ENCODE measurements around the gene SAMD4B.

SAMD4B gene

GRCh38 chr19:39299404-39299803 lies 42.8 kb upstream of the SAMD4B start:
- no peak overlapping the region for H3K4me3 ChIP-seq (ENCODE audit: low read depth, low read length)
- TF ChIP-seq, protein P1, sequence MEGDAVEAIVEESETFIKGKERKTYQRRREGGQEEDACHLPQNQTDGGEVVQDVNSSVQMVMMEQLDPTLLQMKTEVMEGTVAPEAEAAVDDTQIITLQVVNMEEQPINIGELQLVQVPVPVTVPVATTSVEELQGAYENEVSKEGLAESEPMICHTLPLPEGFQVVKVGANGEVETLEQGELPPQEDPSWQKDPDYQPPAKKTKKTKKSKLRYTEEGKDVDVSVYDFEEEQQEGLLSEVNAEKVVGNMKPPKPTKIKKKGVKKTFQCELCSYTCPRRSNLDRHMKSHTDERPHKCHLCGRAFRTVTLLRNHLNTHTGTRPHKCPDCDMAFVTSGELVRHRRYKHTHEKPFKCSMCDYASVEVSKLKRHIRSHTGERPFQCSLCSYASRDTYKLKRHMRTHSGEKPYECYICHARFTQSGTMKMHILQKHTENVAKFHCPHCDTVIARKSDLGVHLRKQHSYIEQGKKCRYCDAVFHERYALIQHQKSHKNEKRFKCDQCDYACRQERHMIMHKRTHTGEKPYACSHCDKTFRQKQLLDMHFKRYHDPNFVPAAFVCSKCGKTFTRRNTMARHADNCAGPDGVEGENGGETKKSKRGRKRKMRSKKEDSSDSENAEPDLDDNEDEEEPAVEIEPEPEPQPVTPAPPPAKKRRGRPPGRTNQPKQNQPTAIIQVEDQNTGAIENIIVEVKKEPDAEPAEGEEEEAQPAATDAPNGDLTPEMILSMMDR (IDR thresholded peaks at IDR 0.05; ENCODE audit: low read depth, low read length, missing control alignments): no peak
- in situ Hi-C loops (cut with HindIII; ENCODE audit: low sequenced_read_pairs): no loop called here
- DNase-seq (ENCODE audit: low read depth): no peak

GRCh38 chr19:39299832-39300231 lies 42.4 kb upstream of the SAMD4B start:
- in situ Hi-C loops (cut with HindIII; ENCODE audit: low sequenced_read_pairs): no loop called here
- TF ChIP-seq, protein P1 (IDR thresholded peaks at IDR 0.05; ENCODE audit: low read depth, low read length, missing control alignments): no peak
- no peak for DNase-seq (ENCODE audit: low read depth)
- H3K4me3 ChIP-seq (ENCODE audit: low read depth, low read length): no peak overlapping the region

DNA sequence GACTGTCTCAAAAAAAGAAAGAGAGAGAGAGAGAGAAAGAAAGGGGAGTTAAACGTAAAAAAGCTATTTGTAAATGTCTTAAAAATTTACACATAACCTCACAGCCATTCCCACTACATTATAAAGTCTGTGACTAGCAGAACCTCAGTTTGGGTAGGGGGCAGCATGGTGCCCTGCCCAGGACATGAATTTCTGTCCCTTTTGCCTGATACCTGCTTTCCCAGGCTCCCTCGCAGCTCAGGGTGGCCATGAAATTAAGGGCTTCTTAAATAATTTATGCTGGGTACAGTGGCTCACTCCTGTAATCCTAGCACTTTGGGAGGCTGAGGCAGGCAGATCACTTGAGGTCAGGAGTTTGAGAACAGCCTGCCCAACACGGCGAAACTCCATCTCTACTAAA lies 41.2 kb upstream of the SAMD4B start:
- no peak for DNase-seq (ENCODE audit: low read depth)
- H3K4me3 ChIP-seq (ENCODE audit: low read depth, low read length): no peak overlapping the region
- in situ Hi-C loops (cut with HindIII; ENCODE audit: low sequenced_read_pairs): no loop called here
- TF ChIP-seq, protein P1 (IDR thresholded peaks at IDR 0.05; ENCODE audit: low read depth, low read length, missing control alignments): no peak

DNA sequence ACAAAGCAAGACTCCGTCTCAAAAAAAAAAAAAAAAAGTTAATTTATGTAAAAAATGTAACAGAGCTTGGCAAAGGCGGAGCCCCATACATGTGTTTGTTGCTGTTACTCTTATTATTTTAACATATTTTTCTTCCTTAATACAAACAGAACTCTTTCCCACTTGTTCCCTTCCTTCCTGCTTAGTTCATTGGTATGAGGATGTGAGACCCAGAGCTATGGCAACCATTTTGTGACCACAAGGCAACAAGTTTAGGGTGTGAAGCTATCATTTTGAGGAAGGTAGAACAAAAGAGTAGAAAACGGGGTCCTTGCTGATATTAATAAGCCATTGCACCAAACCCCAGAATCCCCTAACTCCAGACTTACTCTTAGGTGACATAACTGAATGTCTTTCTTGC lies 40.7 kb upstream of the SAMD4B start:
- no peak for DNase-seq (ENCODE audit: low read depth)
- TF ChIP-seq, protein P1 (IDR thresholded peaks at IDR 0.05; ENCODE audit: low read depth, low read length, missing control alignments): no peak
- no peak overlapping the region for H3K4me3 ChIP-seq (ENCODE audit: low read depth, low read length)
- in situ Hi-C loops (cut with HindIII; ENCODE audit: low sequenced_read_pairs): no loop called here

- DNase-seq (ENCODE audit: low read depth): no peak
- H3K4me3 ChIP-seq (ENCODE audit: low read depth, low read length): no peak overlapping the region
- in situ Hi-C loops (cut with HindIII; ENCODE audit: low sequenced_read_pairs): no loop called here
- TF ChIP-seq, protein P1 (IDR thresholded peaks at IDR 0.05; ENCODE audit: low read depth, low read length, missing control alignments): no peak
Observed at GRCh38 chr19:39303373-39304184, 38.6 kb upstream of the SAMD4B start.

- in situ Hi-C loops (cut with HindIII; ENCODE audit: low sequenced_read_pairs): no loop called here
- no peak overlapping the region for H3K4me3 ChIP-seq (ENCODE audit: low read depth, low read length)
- TF ChIP-seq, protein P1 (IDR thresholded peaks at IDR 0.05; ENCODE audit: low read depth, low read length, missing control alignments): no peak
- no peak for DNase-seq (ENCODE audit: low read depth)
Observed at GRCh38 chr19:39304185-39304513, 38.1 kb upstream of the SAMD4B start.

Data from astrocyte of the cerebellum (primary cell).